ENCODE measurements around the gene ZBTB32.
"Not testable (repeated sequence)": the region's sequence is repeated elsewhere in the genome, so short reads cannot be mapped to it uniquely, and the experiment has no call there.

ZBTB32 gene

GRCh38 chr19:35673121-35673804 lies 31.1 kb upstream of the ZBTB32 start:
- peak overlapping the region; percentile 34 for H3K4me3 ChIP-seq (ENCODE audit: low read depth, low read length)
- no peak for TF ChIP-seq CTCF (IDR thresholded peaks at IDR 0.05; ENCODE audit: low read depth, low read length, missing control alignments)
- no peak for DNase-seq (ENCODE audit: low read depth)

GRCh38 chr19:35675589-35676140 lies 28.7 kb upstream of the ZBTB32 start:
- TF ChIP-seq CTCF (IDR thresholded peaks at IDR 0.05; ENCODE audit: low read depth, low read length, missing control alignments): no peak
- no peak for DNase-seq (ENCODE audit: low read depth)
- no peak overlapping the region for H3K4me3 ChIP-seq (ENCODE audit: low read depth, low read length)

GRCh38 chr19:35689836-35690235 lies 14.5 kb upstream of the ZBTB32 start:
- DNase-seq (ENCODE audit: low read depth): no peak
- H3K4me3 ChIP-seq (ENCODE audit: low read depth, low read length): no peak overlapping the region
- no peak for TF ChIP-seq CTCF (IDR thresholded peaks at IDR 0.05; ENCODE audit: low read depth, low read length, missing control alignments)

- not testable (repeated sequence) for H3K4me3 ChIP-seq (ENCODE audit: low read depth, low read length); DNase-seq (ENCODE audit: low read depth)
Observed at GRCh38 chr19:35691106-35691505, 13.3 kb upstream of the ZBTB32 start.

GRCh38 chr19:35692010-35692409 lies 12.3 kb upstream of the ZBTB32 start:
- DNase-seq (ENCODE audit: low read depth): no peak
- no peak overlapping the region for H3K4me3 ChIP-seq (ENCODE audit: low read depth, low read length)
- TF ChIP-seq CTCF (IDR thresholded peaks at IDR 0.05; ENCODE audit: low read depth, low read length, missing control alignments): no peak

- no peak for DNase-seq (ENCODE audit: low read depth)
- no peak for TF ChIP-seq CTCF (IDR thresholded peaks at IDR 0.05; ENCODE audit: low read depth, low read length, missing control alignments)
- no peak overlapping the region for H3K4me3 ChIP-seq (ENCODE audit: low read depth, low read length)
Observed at GRCh38 chr19:35693422-35693821, 10.9 kb upstream of the ZBTB32 start.

GRCh38 chr19:35693835-35694599 lies 10.3 kb upstream of the ZBTB32 start:
- H3K4me3 ChIP-seq (ENCODE audit: low read depth, low read length): no peak overlapping the region
- peak; percentile 77 for DNase-seq (ENCODE audit: low read depth)
- TF ChIP-seq CTCF (IDR thresholded peaks at IDR 0.05; ENCODE audit: low read depth, low read length, missing control alignments): peak; percentile 99

All from GM12864 (cell line).